SU-DHL-6 (cell line): ENCODE data around the gene ZCCHC7.

Experiments used
- CTCF ChIP-seq: fragments of 200-600 bp; sonication (generic); IDR thresholded peaks from one replicate; pipeline ENCODE4 v1.5.1; 2017; ENCODE audit warnings: antibody characterized with exemption, mild to moderate bottlenecking, low read length, moderate library complexity; ENCODE audit not compliant: insufficient read depth, poor library complexity, severe bottlenecking
- EZH2phosphoT487 ChIP-seq: fragments of 200-600 bp; sonication (generic), shearing (Covaris generic); conservative IDR thresholded peaks from 2 replicates; pipeline ENCODE4 v1.6.1; 2018; ENCODE audit warnings: mild to moderate bottlenecking, antibody characterized with exemption, low read length, moderate library complexity, mixed read lengths

GRCh38 chr9:37266630-37267029, 146.3 kb downstream of the ZCCHC7 start:
- TF ChIP-seq CTCF = no peak
- TF ChIP-seq EZH2phosphoT487 = no peak
